HepG2 (cell line): ENCODE results near the gene PPP2R5D. TPM values are rescaled to one million over a fixed set of nuclear protein-coding genes. Genes with fewer than 3 reads are reported as not detected.

Experiments
- ARID2 ChIP-seq: sonication (generic); formaldehyde crosslinking; IDR thresholded peaks from 2 replicates; pipeline ENCODE4 v1.8.1; 2022; ENCODE audit warnings: mild to moderate bottlenecking, missing genetic modification reagents, borderline replicate concordance
- BCL6 ChIP-seq: IDR thresholded peaks from 2 replicates; pipeline ENCODE4 v1.6.1; 2016; ENCODE audit warnings: missing genetic modification reagents, missing compliant biosample characterization
- EHMT2 ChIP-seq: fragments of 200-600 bp; sonication (generic); IDR thresholded peaks from 2 replicates; pipeline ENCODE4 v1.7.0; 2017; ENCODE audit warnings: antibody characterized with exemption, low read depth, low read length, borderline replicate concordance
- KMT2B ChIP-seq: IDR thresholded peaks from 2 replicates; pipeline ENCODE4 v1.6.1; 2016; ENCODE audit warnings: missing genetic modification reagents, missing compliant biosample characterization
- MAF1 ChIP-seq: sonication (generic); formaldehyde crosslinking; IDR thresholded peaks from 2 replicates; pipeline ENCODE4 v1.5.0; 2020; ENCODE audit warnings: missing genetic modification reagents, borderline replicate concordance
- MTA3 ChIP-seq: sonication (generic); formaldehyde crosslinking; IDR thresholded peaks from 2 replicates; pipeline ENCODE4 v1.4.0; 2020; ENCODE audit warnings: missing genetic modification reagents
- NCOA1 ChIP-seq: sonication (generic); formaldehyde crosslinking; IDR thresholded peaks from 2 replicates; pipeline ENCODE4 v1.9.0; 2021; ENCODE audit warnings: missing genetic modification reagents
- PAWR ChIP-seq: sonication (generic); formaldehyde crosslinking; IDR thresholded peaks from 2 replicates; pipeline ENCODE4 v1.4.0; 2020; ENCODE audit warnings: missing genetic modification reagents, mild to moderate bottlenecking, borderline replicate concordance
- PLRG1 ChIP-seq: fragments of 450-650 bp; conservative IDR thresholded peaks from 2 replicates; pipeline ENCODE4 v1.6.1; 2016
- POGK ChIP-seq: sonication (generic); formaldehyde crosslinking; conservative IDR thresholded peaks from 2 replicates; pipeline ENCODE4 v1.8.0; 2022; ENCODE audit warnings: mild to moderate bottlenecking, moderate library complexity, missing genetic modification reagents
- SP5 ChIP-seq: IDR thresholded peaks from 2 replicates; pipeline ENCODE4 v1.6.1; 2016; ENCODE audit warnings: low read depth, borderline replicate concordance
- TBP ChIP-seq: sonication (generic); formaldehyde crosslinking; IDR thresholded peaks from 2 replicates; pipeline ENCODE4 v1.5.0; 2020; ENCODE audit warnings: missing genetic modification reagents
- THAP11 ChIP-seq: IDR thresholded peaks from 2 replicates; pipeline ENCODE4 v1.6.1; 2016; ENCODE audit warnings: missing biosample characterization, missing genetic modification reagents
- THYN1 ChIP-seq: sonication (generic); formaldehyde crosslinking; IDR thresholded peaks from 2 replicates; pipeline ENCODE4 v1.8.1; 2023; ENCODE audit warnings: low read depth, mild to moderate bottlenecking, moderate library complexity, missing genetic modification reagents, borderline replicate concordance
- ZBTB37 ChIP-seq: sonication (generic); formaldehyde crosslinking; IDR thresholded peaks from 2 replicates; pipeline ENCODE4 v1.4.0; 2020; ENCODE audit warnings: mild to moderate bottlenecking, missing genetic modification reagents
- ZBTB7B ChIP-seq: sonication (generic); formaldehyde crosslinking; IDR thresholded peaks from 2 replicates; pipeline ENCODE4 v1.4.0; 2020; ENCODE audit warnings: missing genetic modification reagents
- ZFX ChIP-seq: sonication (generic); formaldehyde crosslinking; IDR thresholded peaks from 2 replicates; pipeline ENCODE4 v1.4.0; 2020; ENCODE audit warnings: mild to moderate bottlenecking, low read depth, missing genetic modification reagents, moderate library complexity
- ZNF10 ChIP-seq: sonication (generic); formaldehyde crosslinking; IDR thresholded peaks from 2 replicates; pipeline ENCODE4 v1.4.0; 2020; ENCODE audit warnings: mild to moderate bottlenecking, low read depth, missing genetic modification reagents, borderline replicate concordance
- ZNF253 ChIP-seq: sonication (generic); formaldehyde crosslinking; IDR thresholded peaks from 2 replicates; pipeline ENCODE4 v1.8.0; 2022; ENCODE audit warnings: mild to moderate bottlenecking, missing genetic modification reagents, borderline replicate concordance
- ZNF296 ChIP-seq: sonication (generic); formaldehyde crosslinking; conservative IDR thresholded peaks from 2 replicates; pipeline ENCODE4 v1.5.0; 2020; ENCODE audit warnings: mild to moderate bottlenecking, missing genetic modification reagents
- ZNF333 ChIP-seq: sonication (generic); formaldehyde crosslinking; IDR thresholded peaks from 2 replicates; pipeline ENCODE4 v1.4.0; 2020; ENCODE audit warnings: mild to moderate bottlenecking, missing genetic modification reagents, borderline replicate concordance
- ZNF570 ChIP-seq: sonication (generic); formaldehyde crosslinking; IDR thresholded peaks from 2 replicates; pipeline ENCODE4 v1.4.0; 2020; ENCODE audit warnings: mild to moderate bottlenecking, missing genetic modification reagents, borderline replicate concordance
- ZNF839 ChIP-seq: sonication (generic); formaldehyde crosslinking; IDR thresholded peaks from 2 replicates; pipeline ENCODE4 v1.4.0; 2020; ENCODE audit warnings: missing genetic modification reagents, mild to moderate bottlenecking, borderline replicate concordance
- polyA plus RNA-seq, 8 experiments: library from polyadenylated mRNA; depleted of rRNA in 3 of 8; stranded (reverse) in 7 of 8; unstranded in 1 of 8; fragments of >200 nt; fragmentation: Illumina TruSeq in 4 of 8; extraction: Trizol in 4 of 8; gene quantifications; 2 replicates each; pipeline versions ENCODE4 v1.2.1 to v1.2.3, GENCODE V29; 2011 to 2016; ENCODE audit warnings: low read depth in 4 of 8, missing spikeins in 1 of 8, mixed read lengths in 1 of 8; ENCODE audit not compliant: insufficient read depth in 1 of 8
- total RNA-seq, 5 experiments: library from RNA; depleted of rRNA; stranded (reverse); fragments of >200 nt; fragmentation: Illumina TruSeq; extraction: Trizol; gene quantifications; 2 replicates each; pipeline ENCODE4 v1.2.3, GENCODE V29; 2016; ENCODE audit warnings: low read depth in 1 of 5
- TF ChIP-seq, protein P1 (sequence below): sonication (generic); formaldehyde crosslinking; IDR thresholded peaks from 2 replicates; pipeline ENCODE4 v1.8.0; 2022; ENCODE audit warnings: mild to moderate bottlenecking, missing genetic modification reagents; ENCODE audit not compliant: insufficient replicate concordance

Gene PPP2R5D
- total and polyA plus RNA-seq, 2 of the 13 experiments (the other 11 are each of a cell fraction or from before 2014, with no cell fraction given): 53.7 to 60.4 TPM

GRCh38 chr6:43013843-43014433 is 29.6 kb downstream of the PPP2R5D start, which contains the start of the genes KLHDC3 and MEA1 (continued):
- TF ChIP-seq KMT2B (CRISPR knock-in tag): peak; percentile 76
- TF ChIP-seq ZNF570 (CRISPR knock-in tag): no peak
- TF ChIP-seq POGK (CRISPR knock-in tag): peak; percentile 65; the same call in 1 of the 2 replicates
- TF ChIP-seq ZNF10 (CRISPR knock-in tag): no peak
- peak; percentile 86 for TF ChIP-seq SP5 (CRISPR knock-in tag)
- no peak; the same call in none of the 2 replicates for TF ChIP-seq BCL6 (CRISPR knock-in tag)
- TF ChIP-seq MTA3 (CRISPR knock-in tag): no peak
- no peak for TF ChIP-seq PLRG1
- TF ChIP-seq ZNF333 (CRISPR knock-in tag): peak; percentile 13; the same call in 1 of the 2 replicates
- TF ChIP-seq NCOA1 (CRISPR knock-in tag): no peak
- peak; percentile 97 for TF ChIP-seq THAP11 (CRISPR knock-in tag)
- TF ChIP-seq TBP (CRISPR knock-in tag): no peak
- no peak for TF ChIP-seq MAF1 (CRISPR knock-in tag)
- no peak for TF ChIP-seq ZNF296 (CRISPR knock-in tag)
- TF ChIP-seq ZBTB37: no peak
- no peak for TF ChIP-seq ZNF253 (CRISPR knock-in tag)
- TF ChIP-seq ARID2 (CRISPR knock-in tag): no peak
- TF ChIP-seq ZFX (CRISPR knock-in tag): peak; percentile 94
- TF ChIP-seq ZBTB7B (CRISPR knock-in tag): no peak
- TF ChIP-seq EHMT2: no peak
- TF ChIP-seq, protein P1, sequence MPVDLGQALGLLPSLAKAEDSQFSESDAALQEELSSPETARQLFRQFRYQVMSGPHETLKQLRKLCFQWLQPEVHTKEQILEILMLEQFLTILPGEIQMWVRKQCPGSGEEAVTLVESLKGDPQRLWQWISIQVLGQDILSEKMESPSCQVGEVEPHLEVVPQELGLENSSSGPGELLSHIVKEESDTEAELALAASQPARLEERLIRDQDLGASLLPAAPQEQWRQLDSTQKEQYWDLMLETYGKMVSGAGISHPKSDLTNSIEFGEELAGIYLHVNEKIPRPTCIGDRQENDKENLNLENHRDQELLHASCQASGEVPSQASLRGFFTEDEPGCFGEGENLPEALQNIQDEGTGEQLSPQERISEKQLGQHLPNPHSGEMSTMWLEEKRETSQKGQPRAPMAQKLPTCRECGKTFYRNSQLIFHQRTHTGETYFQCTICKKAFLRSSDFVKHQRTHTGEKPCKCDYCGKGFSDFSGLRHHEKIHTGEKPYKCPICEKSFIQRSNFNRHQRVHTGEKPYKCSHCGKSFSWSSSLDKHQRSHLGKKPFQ (CRISPR knock-in tag): no peak
- no peak for TF ChIP-seq THYN1 (CRISPR knock-in tag)
- no peak for TF ChIP-seq PAWR (CRISPR knock-in tag)
- TF ChIP-seq ZNF839 (CRISPR knock-in tag): no peak; the same call in none of the 2 replicates
